GM12891 (cell line): ENCODE results near the gene DUXB. TPM values are rescaled to one million over a fixed set of nuclear protein-coding genes. Genes with fewer than 3 reads are reported as not detected.

Experiments
- DNase-seq: peaks from one replicate; pipeline ENCODE4 v3.0.0; 2011; ENCODE audit warnings: low spot score; ENCODE audit not compliant: insufficient read length
- FAIRE-seq: peaks from 2 replicates; lab custom pipeline; 2011; peaks lifted over from hg19 to GRCh38; lab: Jason Lieb, UNC
- PAX5 ChIP-seq: IDR thresholded peaks from 2 replicates; pipeline ENCODE4 v1.6.1; 2011; ENCODE audit warnings: low read length, moderate library complexity, mild to moderate bottlenecking; ENCODE audit not compliant: insufficient read depth, severe bottlenecking
- POLR2A ChIP-seq: IDR thresholded peaks from 2 replicates; pipeline ENCODE4 v1.6.1; 2011; ENCODE audit warnings: low read depth, low read length, control low read depth
- POLR2AphosphoS5 ChIP-seq: IDR thresholded peaks from 2 replicates; pipeline ENCODE4 v1.6.1; 2011; ENCODE audit warnings: low read depth, low read length, control low read depth
- POU2F2 ChIP-seq: IDR thresholded peaks from 2 replicates; pipeline ENCODE4 v1.6.1; 2011; ENCODE audit warnings: low read depth, mild to moderate bottlenecking, control low read depth, low read length, moderate library complexity
- SPI1 ChIP-seq: IDR thresholded peaks from 2 replicates; pipeline ENCODE4 v1.6.1; 2011; ENCODE audit warnings: low read depth, low read length, control low read depth
- TAF1 ChIP-seq: IDR thresholded peaks from 2 replicates; pipeline ENCODE4 v1.6.1; 2011; ENCODE audit warnings: low read depth, low read length, control low read depth
- polyA plus RNA-seq: library from polyadenylated mRNA; unstranded; fragments of >200 nt; gene quantifications from one replicate; pipeline ENCODE4 v1.2.1, GENCODE V29; 2012; ENCODE audit warnings: low read depth, missing spikeins, inconsistent platforms; ENCODE audit not compliant: missing spikeins

The DUXB gene, protein sequence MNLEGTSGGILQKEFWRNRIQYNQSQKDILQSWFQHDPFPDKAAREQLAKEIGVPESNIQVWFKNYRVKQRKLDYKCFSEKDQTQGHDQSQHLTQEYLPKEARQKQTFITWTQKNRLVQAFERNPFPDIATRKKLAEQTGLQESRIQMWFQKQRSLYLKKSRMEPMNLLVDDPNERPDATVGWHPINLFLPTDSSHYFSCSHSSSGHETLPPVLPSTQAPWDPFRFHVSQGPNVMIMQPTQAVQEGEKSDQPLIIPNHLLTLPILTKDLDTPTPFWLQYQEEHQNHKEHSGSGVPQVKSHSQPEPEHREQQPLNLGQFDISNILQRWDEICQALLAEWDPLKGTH
- polyA plus RNA-seq, result not detected

DNA sequence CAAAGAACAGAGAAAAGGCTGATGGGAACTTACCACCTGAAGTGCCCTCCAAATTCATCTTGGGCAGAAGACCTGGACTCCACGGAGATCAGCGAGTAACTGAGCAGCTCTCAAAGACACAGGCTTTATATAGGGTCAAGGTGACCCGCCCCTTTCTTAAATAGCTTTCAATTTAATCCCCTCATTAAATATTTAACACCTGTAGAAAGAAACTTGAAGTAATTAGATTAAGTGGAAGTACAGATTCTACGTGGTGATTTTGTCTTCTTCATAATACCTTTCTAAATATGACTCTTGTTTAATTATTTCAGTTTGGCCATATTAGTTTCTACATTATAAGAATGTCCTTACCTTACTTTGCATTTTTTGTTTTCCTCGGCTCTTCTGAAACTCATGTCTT lies at the start of gene DUXB:
Gene DUXB (minus strand): TSS at position 101 of the 400 bp plus-strand sequence. CDS start 43 bp downstream, at position 58.
- no peak for TF ChIP-seq TAF1
- no peak for TF ChIP-seq POU2F2
- no peak for TF ChIP-seq PAX5
- no peak for TF ChIP-seq SPI1
- no peak for TF ChIP-seq POLR2A
- no peak for TF ChIP-seq POLR2AphosphoS5
- no peak for DNase-seq
- FAIRE-seq, result no peak

DNA sequence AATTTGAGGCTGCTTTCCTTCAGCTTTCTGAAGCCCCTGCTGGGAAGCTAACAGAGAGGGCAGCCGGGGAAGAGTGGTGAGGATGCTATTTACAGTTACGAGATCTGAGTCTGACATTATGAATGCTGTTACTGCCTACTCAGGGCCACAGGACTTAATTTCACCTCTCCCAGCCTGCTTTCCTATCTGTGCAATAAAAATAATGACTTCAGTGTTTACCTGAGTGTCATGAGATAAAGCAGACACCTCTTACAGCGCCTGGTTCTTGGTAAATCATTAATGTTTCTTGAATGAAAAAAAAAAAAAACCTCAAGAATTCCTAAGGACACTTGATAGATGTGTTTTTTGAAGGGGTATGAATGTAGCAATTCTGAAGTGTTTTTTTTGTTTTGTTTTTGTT lies 49.3 kb upstream of the DUXB start:
- TF ChIP-seq SPI1 (no peak), TAF1 (no peak), POLR2AphosphoS5 (no peak), POU2F2 (no peak), PAX5 (no peak), POLR2A (no peak)
- DNase-seq, result no peak
- no peak for FAIRE-seq

DNA sequence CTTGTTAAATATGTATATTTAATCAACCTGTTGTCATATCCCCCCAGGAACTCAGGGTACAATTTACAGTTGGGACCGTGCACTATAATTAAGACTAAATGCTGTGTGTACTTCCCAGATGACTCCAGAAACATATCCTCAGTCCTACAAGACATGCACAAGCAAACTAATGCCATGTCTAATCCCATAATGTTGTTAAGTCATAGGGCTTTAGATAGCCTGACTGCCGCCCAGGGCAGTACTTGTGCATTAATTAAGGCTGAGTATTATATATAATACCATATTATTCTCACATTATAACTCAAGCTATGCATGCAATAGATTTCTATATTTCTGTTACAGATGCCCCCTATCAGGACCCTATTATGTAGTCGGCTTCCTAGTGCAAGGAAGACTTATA lies 45.1 kb upstream of the DUXB start:
- FAIRE-seq (no peak), DNase-seq (no peak)
- TF ChIP-seq SPI1, result no peak

DNA sequence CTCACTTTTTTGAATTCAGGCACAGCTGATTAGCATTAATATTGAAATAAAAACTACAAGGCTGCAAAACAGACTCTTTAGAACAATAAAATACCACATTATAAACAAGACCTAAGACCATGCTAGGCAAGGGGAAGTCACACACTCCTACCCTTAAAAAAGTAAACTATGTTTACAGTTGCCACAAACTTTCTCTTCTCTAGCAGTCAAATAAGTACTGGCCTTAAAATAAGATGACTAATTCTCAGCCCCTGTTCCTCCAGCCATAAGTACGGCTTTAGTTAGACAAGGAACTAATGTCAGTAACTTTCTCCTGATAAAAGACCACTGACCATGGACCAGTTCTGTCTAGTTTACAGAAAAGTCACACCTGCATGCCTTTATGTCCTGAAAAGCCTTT lies 44.6 kb upstream of the DUXB start:
- TF ChIP-seq POLR2A (no peak), SPI1 (0 out of 2 replicates have a peak, but pooled peaks have one; percentile 13)
- DNase-seq (no peak), FAIRE-seq (no peak)

DNA sequence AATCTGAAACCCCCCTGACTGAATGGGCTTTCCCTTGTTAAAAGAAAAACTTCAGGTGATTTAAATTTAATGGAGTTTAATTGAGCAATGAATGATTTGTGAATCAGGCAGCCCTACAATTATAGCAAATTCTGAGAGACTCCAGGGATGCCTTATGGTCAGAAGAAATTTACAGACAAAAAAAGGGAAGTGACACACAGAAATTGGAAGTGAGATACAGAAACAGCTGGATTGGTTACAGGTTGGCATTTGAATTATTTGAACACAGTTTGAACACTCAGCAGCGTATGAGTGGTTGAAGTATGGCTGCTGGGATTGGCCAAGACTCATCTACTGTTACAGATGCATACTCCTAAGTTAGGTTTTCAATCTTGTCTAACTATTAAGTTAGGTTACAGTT lies 44.0 kb upstream of the DUXB start:
- DNase-seq (no peak), FAIRE-seq (no peak)
- TF ChIP-seq SPI1 (peak; percentile 88), POLR2AphosphoS5 (no peak)

DNA sequence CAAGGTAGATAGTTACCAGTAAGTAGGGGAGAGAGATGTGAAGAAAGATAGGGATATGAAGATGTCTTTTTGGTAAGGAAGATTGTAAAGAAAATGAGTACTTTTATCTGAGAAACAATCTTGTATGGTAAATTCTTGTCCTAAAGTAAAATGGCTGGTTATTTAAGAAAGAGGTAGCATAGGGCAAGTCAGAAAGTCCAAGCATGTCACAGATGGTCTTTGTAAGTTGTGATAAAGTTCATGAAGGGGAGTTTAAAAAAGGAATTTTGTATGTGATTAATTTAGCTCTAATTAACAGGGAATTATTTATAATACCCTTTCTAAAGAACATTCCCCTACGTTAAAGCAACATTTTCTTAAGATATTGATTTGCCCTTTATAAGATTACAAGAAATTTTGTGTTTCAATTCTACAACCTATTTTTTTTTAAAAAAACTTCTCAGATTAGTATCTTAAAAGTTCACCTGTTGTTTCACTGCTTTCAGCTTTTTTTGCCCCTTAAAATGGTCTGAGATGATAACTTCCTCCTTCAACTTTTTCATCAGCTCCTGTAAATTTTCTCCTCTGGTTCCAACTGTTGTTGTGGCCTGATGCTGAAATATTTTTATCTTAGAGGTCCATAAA lies 41.3 kb upstream of the DUXB start:
- TF ChIP-seq SPI1 (no peak), PAX5 (no peak), POLR2AphosphoS5 (no peak), POLR2A (no peak), TAF1 (no peak), POU2F2 (no peak)
- DNase-seq, result no peak

DNA sequence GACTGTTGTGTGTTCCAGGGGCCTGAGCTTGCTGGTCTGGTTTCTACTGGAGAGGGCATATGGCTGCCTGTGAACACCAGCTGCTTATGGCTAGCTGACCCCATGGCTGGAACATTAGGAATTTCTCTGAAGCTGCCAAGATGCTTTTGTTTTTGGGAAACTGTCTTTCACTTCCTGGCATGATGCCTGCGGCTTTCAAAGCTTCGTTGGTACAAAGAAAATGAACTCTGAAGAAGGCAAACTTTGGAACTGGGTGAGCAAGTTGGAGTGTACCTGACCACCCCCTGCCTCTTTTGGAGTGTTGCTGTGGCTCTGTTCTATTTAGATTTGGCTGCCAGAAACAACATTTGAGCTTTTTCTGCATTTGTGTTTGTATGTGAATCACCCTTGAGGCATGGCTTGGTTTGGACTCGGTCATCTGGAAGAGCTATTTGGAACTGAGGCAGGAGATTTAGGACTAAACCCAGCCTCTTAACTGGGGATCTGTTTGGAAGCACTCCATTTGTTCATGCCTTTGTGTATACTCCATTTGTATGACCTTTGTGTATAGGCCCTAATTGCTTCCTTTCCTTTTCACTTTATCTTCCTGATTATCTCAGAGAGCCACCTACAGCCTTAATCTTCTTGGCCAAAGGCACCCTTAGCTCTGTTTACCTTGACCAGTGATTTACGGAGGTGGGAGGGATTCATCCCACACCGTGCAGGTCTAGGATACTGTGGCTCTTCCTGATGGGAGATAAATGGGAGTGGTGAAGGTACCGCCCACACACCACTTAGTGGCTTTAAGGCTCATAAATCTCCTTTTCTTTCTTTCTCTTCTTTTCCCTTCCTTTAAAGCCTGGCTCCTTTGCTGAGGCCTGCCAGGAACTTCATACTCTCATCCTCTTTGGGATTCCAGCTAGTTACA lies 32.3 kb upstream of the DUXB start:
- FAIRE-seq, result no peak
- TF ChIP-seq POLR2AphosphoS5 (no peak), SPI1 (no peak), PAX5 (no peak), POLR2A (no peak), POU2F2 (no peak), TAF1 (no peak)
- no peak for DNase-seq

More for the DNA sequence above, 41.3 kb upstream of the DUXB start:
- no peak for FAIRE-seq

DNA sequence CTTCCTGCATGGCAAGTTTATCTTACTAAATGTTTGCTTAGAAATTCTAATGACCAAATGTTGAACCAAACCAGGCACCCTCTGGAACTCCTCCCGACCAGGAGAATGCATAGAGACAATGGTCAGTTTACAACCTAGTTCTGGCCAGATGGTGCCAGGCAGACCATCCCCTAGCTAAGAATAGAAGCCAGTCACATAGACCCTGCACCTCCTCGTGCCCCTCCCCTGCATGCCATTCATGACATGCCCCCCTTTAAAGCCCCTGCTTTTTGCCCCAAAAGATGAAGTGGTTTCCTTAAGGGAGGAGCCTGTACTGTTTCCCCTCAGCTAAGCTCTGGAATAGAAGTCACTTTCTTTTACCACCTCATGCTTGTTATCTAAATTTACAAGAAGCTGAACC lies 31.6 kb upstream of the DUXB start:
- TF ChIP-seq SPI1, result no peak
- TF ChIP-seq POLR2AphosphoS5, result no peak
- TF ChIP-seq TAF1, result no peak
- no peak for TF ChIP-seq POU2F2
- DNase-seq, result no peak
- no peak for FAIRE-seq

DNA sequence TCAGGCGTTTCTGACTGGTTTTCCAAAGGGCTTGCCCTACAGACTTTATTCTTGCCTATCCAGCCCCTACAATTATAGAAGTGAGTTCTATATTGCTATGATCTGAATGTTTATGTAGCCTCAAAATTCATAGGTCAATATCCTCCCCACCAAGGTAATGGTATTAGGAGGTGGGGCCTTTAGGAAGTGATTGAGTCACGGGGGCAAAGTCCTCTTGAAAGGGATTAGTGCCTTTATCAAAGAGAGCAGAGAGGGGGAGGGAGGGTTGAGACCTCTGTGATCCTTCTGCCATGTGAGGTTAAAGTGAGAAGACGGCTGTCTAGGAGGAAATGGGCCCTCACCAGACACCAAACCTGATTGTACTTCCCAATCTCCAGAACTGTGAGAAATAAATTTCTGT lies 26.0 kb upstream of the DUXB start:
- no peak for TF ChIP-seq SPI1
- no peak for TF ChIP-seq POU2F2
- no peak for TF ChIP-seq POLR2A
- TF ChIP-seq POLR2AphosphoS5, result no peak
- no peak for TF ChIP-seq PAX5
- no peak for TF ChIP-seq TAF1
- DNase-seq (no peak), FAIRE-seq (no peak)

DNA sequence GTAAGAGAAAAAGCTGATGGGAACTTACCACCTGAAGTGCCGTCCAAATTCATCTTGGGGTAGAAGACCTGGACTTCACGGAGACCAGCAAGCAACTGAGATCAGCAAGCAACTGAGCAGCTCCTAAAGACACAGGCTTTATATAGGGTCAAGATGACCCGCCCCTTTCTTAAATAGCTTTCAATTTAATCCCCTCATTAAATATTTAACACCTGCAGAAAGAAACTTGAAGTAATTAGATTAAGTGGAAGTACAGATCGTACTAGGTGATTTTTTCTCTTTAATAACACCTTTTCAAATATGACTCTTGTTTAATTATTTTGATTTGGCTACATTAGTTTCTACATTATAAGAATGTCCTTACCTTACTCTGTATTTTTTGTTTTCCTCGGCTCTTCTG lies 25.1 kb upstream of the DUXB start, which contains the start of gene CPHXL:
Gene CPHXL (minus strand): TSS at position 101 of the 400 bp plus-strand sequence. CDS start 48 bp downstream, at position 53.
- FAIRE-seq, result no peak

More for the DNA sequence above, 25.1 kb upstream of the DUXB start, which contains the start of gene CPHXL:
- TF ChIP-seq POLR2A (no peak), POU2F2 (no peak), POLR2AphosphoS5 (no peak), PAX5 (no peak), TAF1 (no peak)
- DNase-seq, result no peak
